MM.1S (cell line): ENCODE data around the gene SEPTIN14.

ENCODE experiments used
- EZH2 ChIP-seq: fragments of 300-600 bp; sonication (generic); optimal IDR thresholded peaks from 2 replicates; pipeline ENCODE3; 2017; ENCODE audit warnings: low read depth, mild to moderate bottlenecking, antibody characterized with exemption, low read length, mixed read lengths
- TF ChIP-seq, protein P1 (sequence below): fragments of 300-600 bp; sonication (generic); IDR thresholded peaks from 2 replicates; pipeline ENCODE4 v1.5.1; 2016; ENCODE audit warnings: antibody characterized with exemption, low read length, mixed read lengths

GRCh38 chr7:55794527-55794926 lies 68.0 kb downstream of the SEPTIN14 start:
- TF ChIP-seq, protein P1, sequence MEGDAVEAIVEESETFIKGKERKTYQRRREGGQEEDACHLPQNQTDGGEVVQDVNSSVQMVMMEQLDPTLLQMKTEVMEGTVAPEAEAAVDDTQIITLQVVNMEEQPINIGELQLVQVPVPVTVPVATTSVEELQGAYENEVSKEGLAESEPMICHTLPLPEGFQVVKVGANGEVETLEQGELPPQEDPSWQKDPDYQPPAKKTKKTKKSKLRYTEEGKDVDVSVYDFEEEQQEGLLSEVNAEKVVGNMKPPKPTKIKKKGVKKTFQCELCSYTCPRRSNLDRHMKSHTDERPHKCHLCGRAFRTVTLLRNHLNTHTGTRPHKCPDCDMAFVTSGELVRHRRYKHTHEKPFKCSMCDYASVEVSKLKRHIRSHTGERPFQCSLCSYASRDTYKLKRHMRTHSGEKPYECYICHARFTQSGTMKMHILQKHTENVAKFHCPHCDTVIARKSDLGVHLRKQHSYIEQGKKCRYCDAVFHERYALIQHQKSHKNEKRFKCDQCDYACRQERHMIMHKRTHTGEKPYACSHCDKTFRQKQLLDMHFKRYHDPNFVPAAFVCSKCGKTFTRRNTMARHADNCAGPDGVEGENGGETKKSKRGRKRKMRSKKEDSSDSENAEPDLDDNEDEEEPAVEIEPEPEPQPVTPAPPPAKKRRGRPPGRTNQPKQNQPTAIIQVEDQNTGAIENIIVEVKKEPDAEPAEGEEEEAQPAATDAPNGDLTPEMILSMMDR: no peak
- no peak for TF ChIP-seq EZH2
